ENCODE data around the gene SGK2.

The SGK2 gene

GRCh38 chr20:43544501-43544900, 14.3 kb upstream of the SGK2 start:
- no peak for DNase-seq (ENCODE audit: extremely low spot score)
- no peak for TF ChIP-seq CTCF (IDR thresholded peaks at IDR 0.05; ENCODE audit: control extremely low read depth, extremely low read depth, low read depth, missing control alignments)
- POLR2A ChIA-PET: no interaction called here
- CTCF ChIA-PET: no interaction called here

- no peak for DNase-seq (ENCODE audit: extremely low spot score)
- CTCF ChIA-PET: interaction anchor here (0.9 to 1.3 kb wide), 7 partner anchors 8 to 534 kb away, joined by 3 to 7 read pairs (median 4); no protein-coding TSS in a partner anchor
- POLR2A ChIA-PET: interaction anchor here (0.6 kb wide), 1 partner anchor 96 kb away, joined by 3 read pairs; no protein-coding TSS in a partner anchor
- no peak for TF ChIP-seq CTCF (IDR thresholded peaks at IDR 0.05; ENCODE audit: control extremely low read depth, extremely low read depth, low read depth, missing control alignments)
These were observed 12.8 kb upstream of the SGK2 start for GRCh38 chr20:43545837-43546578.

DNA sequence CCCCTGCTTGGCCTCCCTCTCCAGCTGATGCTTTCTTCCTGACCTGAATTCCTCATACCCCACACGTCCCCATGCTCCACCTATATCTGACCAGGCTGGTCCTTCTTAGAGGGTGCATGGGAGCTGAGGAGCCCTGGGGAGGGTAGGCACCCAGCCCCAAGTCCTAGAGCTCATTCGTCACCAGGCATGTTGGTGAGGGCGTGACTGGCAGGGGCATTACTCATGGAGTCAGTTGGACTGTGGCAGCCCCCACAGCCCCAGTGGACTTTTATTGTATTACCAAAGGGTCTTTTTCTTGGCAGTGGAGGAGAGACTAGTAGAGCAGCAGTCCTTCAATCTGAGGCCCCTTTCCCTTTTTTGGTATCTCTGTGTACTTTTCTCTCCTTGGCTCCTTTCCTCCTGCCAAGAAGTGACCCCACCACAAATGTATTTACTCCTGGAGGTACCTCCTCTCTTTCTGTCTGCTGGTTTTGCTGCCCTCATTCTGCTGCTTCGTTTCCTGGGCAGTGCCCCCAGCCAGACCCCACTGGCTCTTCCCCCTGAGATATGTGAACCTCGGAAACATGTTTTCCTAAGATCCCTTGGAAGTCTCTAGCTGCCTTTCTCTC, 10.4 kb upstream of the SGK2 start:
- ChIA-PET POLR2A (no interaction called here), CTCF (interaction anchor here (1.0 to 3.1 kb wide), 2 partner anchors 8 to 10 kb away, joined by 3 to 16 read pairs; no protein-coding TSS in a partner anchor)
- TF ChIP-seq CTCF (IDR thresholded peaks at IDR 0.05; ENCODE audit: control extremely low read depth, extremely low read depth, low read depth, missing control alignments): no peak
- no peak for DNase-seq (ENCODE audit: extremely low spot score)

- no peak for DNase-seq (ENCODE audit: extremely low spot score)
- no peak for TF ChIP-seq CTCF (IDR thresholded peaks at IDR 0.05; ENCODE audit: control extremely low read depth, extremely low read depth, low read depth, missing control alignments)
- POLR2A ChIA-PET: no interaction called here
- CTCF ChIA-PET: interaction anchor here (0.7 to 3.1 kb wide), 4 partner anchors 10 to 42 kb away, joined by 3 to 16 read pairs (median 3); partner anchors contain the start of gene L3MBTL1
These were observed 9.3 kb upstream of the SGK2 start for GRCh38 chr20:43549416-43550065.

- no peak for DNase-seq (ENCODE audit: extremely low spot score)
- CTCF ChIA-PET: interaction anchor here (0.7 to 3.1 kb wide), 3 partner anchors 12 to 43 kb away, joined by 3 to 16 read pairs (median 3); partner anchors contain the start of gene L3MBTL1
- POLR2A ChIA-PET: no interaction called here
- no peak for TF ChIP-seq CTCF (IDR thresholded peaks at IDR 0.05; ENCODE audit: control extremely low read depth, extremely low read depth, low read depth, missing control alignments)
These were observed 8.4 kb upstream of the SGK2 start for GRCh38 chr20:43550456-43550855.

GRCh38 chr20:43554369-43554768, 4.5 kb upstream of the SGK2 start:
- DNase-seq (ENCODE audit: extremely low spot score): no peak
- ChIA-PET POLR2A (no interaction called here), CTCF (no interaction called here)
- no peak for TF ChIP-seq CTCF (IDR thresholded peaks at IDR 0.05; ENCODE audit: control extremely low read depth, extremely low read depth, low read depth, missing control alignments)
